Thymus (tissue), 11 donors: ENCODE results near the gene ETS1. TPM values are rescaled to one million over a fixed set of nuclear protein-coding genes. Genes with fewer than 3 reads are reported as not detected.
A peak's percentile ranks its signal among the peaks of the same experiment; 100 is the strongest.

Experiments
- DNase-seq, 9 donors: peaks; one replicate each; pipeline ENCODE4 v3.0.0-alpha.2; 2013; ENCODE audit warnings: low spot score in 9 of 9, low read depth in 6 of 9, missing footprints in 1 of 9
- H3K27ac ChIP-seq, 2 donors: one replicate each; pipeline ENCODE4 v1.5.1; 2013; ENCODE audit warnings: control low read depth in 1 of 2, low read depth in 1 of 2, low read length in 1 of 2, mild to moderate bottlenecking in 1 of 2, moderate library complexity in 1 of 2
- H3K27me3 ChIP-seq, 2 donors: one replicate each; pipeline ENCODE4 v1.5.1; 2013; ENCODE audit warnings: low read length in 1 of 2; ENCODE audit not compliant: control insufficient read depth in 2 of 2, insufficient read depth in 1 of 2
- H3K36me3 ChIP-seq, 2 donors: one replicate each; pipeline ENCODE4 v1.5.1; 2013; ENCODE audit warnings: low read length in 1 of 2, mild to moderate bottlenecking in 1 of 2, moderate library complexity in 1 of 2; ENCODE audit not compliant: control insufficient read depth in 2 of 2, insufficient read depth in 2 of 2
- H3K4me1 ChIP-seq, 2 donors: one replicate each; pipeline ENCODE4 v1.5.1; 2013; ENCODE audit warnings: low read length in 2 of 2; ENCODE audit not compliant: control insufficient read depth in 2 of 2, insufficient read depth in 2 of 2
- H3K4me3 ChIP-seq, 2 donors: one replicate each; pipeline ENCODE4 v1.5.1; 2013; ENCODE audit warnings: low read length in 2 of 2, control low read depth in 1 of 2, mild to moderate bottlenecking in 1 of 2
- H3K9me3 ChIP-seq, 2 donors: one replicate each; pipeline ENCODE4 v1.5.1; 2013; ENCODE audit warnings: low read length in 1 of 2, mild to moderate bottlenecking in 1 of 2; ENCODE audit not compliant: control insufficient read depth in 2 of 2, insufficient read depth in 1 of 2
- WGBS: extraction: QIAGEN DNeasy Blood & Tissue Kit; methylation state at CpG from one replicate; pipeline ENCODE4 v1.1.7; 2013; 5-methylcytosine and 5-hydroxymethylcytosine counted together
- polyA plus RNA-seq: library from polyadenylated mRNA; stranded (reverse); fragments of 200-250 nt; gene quantifications from one replicate; pipeline ENCODE4 v1.2.3, GENCODE V29; 2013
- total RNA-seq: library from RNA; stranded (reverse); fragments of 120-200 nt; gene quantifications from one replicate; pipeline ENCODE4 v1.2.4, GENCODE V29; 2013
- donor health status: healthy.

ETS1 gene
- total and polyA plus RNA-seq, 2 donors: 171 to 223 TPM

DNA sequence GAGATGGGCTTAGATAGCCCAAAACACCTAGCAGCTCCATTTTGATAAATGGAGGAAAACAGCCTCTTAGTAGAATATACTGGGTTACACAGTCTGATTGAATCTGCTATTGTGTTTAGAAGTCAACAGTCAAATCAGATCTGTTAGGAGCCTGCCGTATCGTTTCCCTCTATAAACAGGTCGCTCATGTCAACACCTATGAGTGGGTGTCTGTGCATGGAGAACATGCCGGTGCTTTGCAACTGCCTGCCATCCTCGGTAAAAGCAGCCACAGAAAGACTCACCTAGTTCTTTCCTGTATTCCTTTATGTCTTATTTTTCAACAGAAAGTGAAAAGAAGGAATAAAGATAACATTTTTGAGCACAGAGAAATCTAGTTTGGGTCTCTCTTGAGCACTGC, 99.4 kb downstream of the ETS1 start:
- Histone ChIP-seq H3K36me3 (peaks cover 76 to 94% of the 10 kb centered on the region in 2 donors), H3K9me3 (no peaks in the 10 kb centered on the region), H3K27ac (peak overlapping the region; percentile 63 to 64), H3K4me1 (peaks cover 55 to 69% of the 10 kb centered on the region in 2 donors), H3K27me3 (no peaks in the 10 kb centered on the region), H3K4me3 (no peak overlapping the region)
- WGBS: 83% methylated on average over 5 of the region's 5 CpGs
- DNase-seq: no peak

GRCh38 chr11:128484172-128484571, 103.2 kb downstream of the ETS1 start:
- Histone ChIP-seq H3K36me3 (peaks cover 69 to 99% of the 10 kb centered on the region in 2 donors), H3K9me3 (no peaks in the 10 kb centered on the region), H3K4me1 (peaks cover 54 to 78% of the 10 kb centered on the region in 2 donors), H3K27ac (peak overlapping the region; percentile 62 to 84), H3K27me3 (no peaks in the 10 kb centered on the region), H3K4me3 (no peak overlapping the region)
- no peak for DNase-seq
- WGBS: 95% methylated on average over 4 of the region's 4 CpGs

- no peaks in the 10 kb centered on the region for H3K27me3 ChIP-seq
- H3K4me3 ChIP-seq: peak overlapping the region in 1 of 2 donors; percentile 2
- 82% methylated on average over 7 of the region's 7 CpGs for WGBS
- DNase-seq: no peak
- H3K4me1 ChIP-seq: peaks cover 56 to 78% of the 10 kb centered on the region in 2 donors
- no peaks in the 10 kb centered on the region for H3K9me3 ChIP-seq
- peak overlapping the region; percentile 84 to 87 for H3K27ac ChIP-seq
- H3K36me3 ChIP-seq: peaks cover 68 to 99% of the 10 kb centered on the region in 2 donors
These were observed 104.1 kb downstream of the ETS1 start for GRCh38 chr11:128483211-128483788.

DNA sequence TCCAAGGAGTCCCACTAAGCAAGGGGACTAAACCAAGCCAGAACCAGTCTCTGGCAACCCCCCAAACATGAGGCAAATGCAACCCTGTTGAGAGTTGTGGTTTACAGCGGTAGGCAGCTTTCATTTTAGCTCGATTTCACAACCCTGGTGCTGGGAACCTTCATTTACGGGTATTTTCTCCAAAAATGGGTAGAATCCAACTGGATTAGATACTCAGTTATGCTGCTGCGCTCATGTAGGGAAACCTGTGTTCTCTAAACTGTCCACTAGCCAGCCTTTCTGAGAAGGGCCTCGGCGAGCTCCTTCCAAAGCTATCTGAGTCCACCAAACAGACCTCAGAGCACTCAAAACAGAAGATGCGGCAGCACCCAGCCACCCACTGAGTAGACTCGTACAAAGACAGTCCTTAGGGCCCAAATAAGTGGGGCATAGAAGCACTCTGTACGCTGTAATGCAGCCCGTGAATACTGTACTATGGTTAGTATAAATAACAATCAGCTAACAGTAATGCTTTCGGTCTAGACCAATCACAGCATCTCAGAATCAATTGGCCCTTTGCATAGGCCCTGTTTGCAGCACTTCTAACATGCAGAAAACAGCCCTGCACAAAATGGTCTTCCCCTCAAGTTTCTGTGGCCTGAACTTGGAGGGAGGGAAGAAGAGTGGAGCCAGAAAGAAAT, 104.7 kb downstream of the ETS1 start:
- Histone ChIP-seq H3K36me3 (peaks cover 62 to 97% of the 10 kb centered on the region in 2 donors), H3K27ac (peak overlapping the region; percentile 84 to 87), H3K27me3 (no peaks in the 10 kb centered on the region), H3K9me3 (no peaks in the 10 kb centered on the region), H3K4me1 (peaks cover 58 to 77% of the 10 kb centered on the region in 2 donors), H3K4me3 (peak overlapping the region in 1 of 2 donors; percentile 16)
- no peak for DNase-seq
- WGBS: 79% methylated on average over 11 of the region's 11 CpGs

DNA sequence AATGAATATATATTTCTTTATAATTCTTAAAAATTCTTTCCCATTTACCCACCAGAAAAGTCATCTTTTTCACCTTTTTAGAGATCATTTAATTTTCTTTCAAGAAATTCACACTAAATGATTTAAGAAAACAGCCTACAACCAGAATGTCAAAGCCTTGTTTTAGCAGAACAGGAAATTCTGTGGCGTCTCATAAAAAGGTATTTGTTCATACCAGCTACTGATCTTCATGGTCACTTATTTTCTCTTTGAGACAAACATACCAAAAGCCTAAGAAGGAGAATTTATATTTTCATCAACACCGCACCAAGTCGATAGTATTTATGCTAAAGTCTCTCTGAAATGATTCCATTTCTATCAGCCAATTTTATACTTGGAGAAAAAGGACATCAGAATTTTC, 105.3 kb downstream of the ETS1 start:
- DNase-seq: no peak
- 78% methylated on average over 3 of the region's 3 CpGs for WGBS
- peaks cover 63 to 77% of the 10 kb centered on the region in 2 donors for H3K4me1 ChIP-seq
- H3K27me3 ChIP-seq: no peaks in the 10 kb centered on the region
- H3K4me3 ChIP-seq: peak overlapping the region in 1 of 2 donors; percentile 16
- peaks cover 62 to 97% of the 10 kb centered on the region in 2 donors for H3K36me3 ChIP-seq
- H3K27ac ChIP-seq: peak overlapping the region; percentile 84 to 87
- no peaks in the 10 kb centered on the region for H3K9me3 ChIP-seq

GRCh38 chr11:128481135-128481534, 106.2 kb downstream of the ETS1 start:
- H3K4me1 ChIP-seq: peaks cover 64 to 74% of the 10 kb centered on the region in 2 donors
- H3K9me3 ChIP-seq: no peaks in the 10 kb centered on the region
- H3K4me3 ChIP-seq: no peak overlapping the region
- peak overlapping the region in 1 of 2 donors; percentile 95 for H3K27ac ChIP-seq
- peaks cover 52 to 94% of the 10 kb centered on the region in 2 donors for H3K36me3 ChIP-seq
- no peaks in the 10 kb centered on the region for H3K27me3 ChIP-seq
- WGBS: 97% methylated on average over 2 of the region's 2 CpGs
- no peak for DNase-seq

DNA sequence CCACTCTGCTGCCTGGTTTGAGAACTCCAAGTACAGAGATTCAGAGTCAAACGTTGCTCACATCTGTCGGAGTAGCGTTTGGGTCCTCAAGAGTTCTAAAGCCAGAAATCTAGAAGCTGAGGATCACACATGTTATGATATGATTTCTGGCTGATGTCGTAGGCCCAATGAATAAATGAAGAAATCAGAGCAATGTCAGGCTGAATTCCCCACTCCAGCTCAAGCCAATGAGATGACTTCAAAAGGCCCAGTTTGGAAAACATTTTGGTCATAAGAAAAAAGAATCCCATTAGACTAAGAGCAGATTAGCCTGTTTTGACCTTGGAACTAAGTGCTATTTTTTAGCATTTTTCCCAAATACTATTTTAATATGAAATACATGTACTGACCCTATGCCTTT, 106.7 kb downstream of the ETS1 start:
- 91% methylated on average over 4 of the region's 4 CpGs for WGBS
- Histone ChIP-seq H3K9me3 (no peaks in the 10 kb centered on the region), H3K4me3 (no peak overlapping the region), H3K27me3 (no peaks in the 10 kb centered on the region), H3K27ac (peak overlapping the region; percentile 89 to 95), H3K36me3 (peaks cover 49 to 94% of the 10 kb centered on the region in 2 donors), H3K4me1 (peaks cover 67 to 75% of the 10 kb centered on the region in 2 donors)
- DNase-seq: no peak

GRCh38 chr11:128480066-128480465, 107.3 kb downstream of the ETS1 start:
- no peak for DNase-seq
- peaks cover 46 to 93% of the 10 kb centered on the region in 2 donors for H3K36me3 ChIP-seq
- peak overlapping the region; percentile 89 to 95 for H3K27ac ChIP-seq
- H3K9me3 ChIP-seq: no peaks in the 10 kb centered on the region
- peaks cover 69 to 81% of the 10 kb centered on the region in 2 donors for H3K4me1 ChIP-seq
- no peak overlapping the region for H3K4me3 ChIP-seq
- WGBS: 87% methylated on average over 14 of the region's 14 CpGs
- no peaks in the 10 kb centered on the region for H3K27me3 ChIP-seq

DNA sequence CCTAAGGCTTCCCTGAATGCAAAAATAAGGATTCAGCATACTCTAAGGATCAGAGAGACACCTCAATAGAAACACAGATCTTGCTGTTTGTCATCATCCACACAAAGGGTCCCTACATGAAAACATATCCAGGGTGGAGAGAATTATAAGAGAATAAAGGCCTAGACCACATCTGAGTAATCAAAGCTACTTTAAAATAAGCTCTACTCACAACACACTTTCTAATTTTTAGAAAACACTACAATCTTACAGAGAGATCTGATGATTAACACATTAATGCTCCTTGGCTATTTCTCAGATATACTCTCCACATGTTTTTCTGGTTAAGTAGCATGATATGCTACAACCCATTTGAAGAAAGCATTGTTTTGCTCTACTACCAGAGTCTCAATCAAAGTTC, 108.2 kb downstream of the ETS1 start:
- H3K36me3 ChIP-seq: peaks cover 42 to 92% of the 10 kb centered on the region in 2 donors
- peak overlapping the region; percentile 89 to 95 for H3K27ac ChIP-seq
- H3K4me1 ChIP-seq: peaks cover 71 to 83% of the 10 kb centered on the region in 2 donors

More for the DNA sequence above, 108.2 kb downstream of the ETS1 start:
- Histone ChIP-seq H3K4me3 (no peak overlapping the region), H3K9me3 (no peaks in the 10 kb centered on the region), H3K27me3 (no peaks in the 10 kb centered on the region)
- DNase-seq: no peak
